Measurements from ENCODE around the gene PHACTR3. TPM values are rescaled to one million over a fixed set of nuclear protein-coding genes. Genes with fewer than 3 reads are reported as not detected.

Gene PHACTR3
- total RNA-seq, 1 donor from 2014 or later: 22.3 TPM

DNA sequence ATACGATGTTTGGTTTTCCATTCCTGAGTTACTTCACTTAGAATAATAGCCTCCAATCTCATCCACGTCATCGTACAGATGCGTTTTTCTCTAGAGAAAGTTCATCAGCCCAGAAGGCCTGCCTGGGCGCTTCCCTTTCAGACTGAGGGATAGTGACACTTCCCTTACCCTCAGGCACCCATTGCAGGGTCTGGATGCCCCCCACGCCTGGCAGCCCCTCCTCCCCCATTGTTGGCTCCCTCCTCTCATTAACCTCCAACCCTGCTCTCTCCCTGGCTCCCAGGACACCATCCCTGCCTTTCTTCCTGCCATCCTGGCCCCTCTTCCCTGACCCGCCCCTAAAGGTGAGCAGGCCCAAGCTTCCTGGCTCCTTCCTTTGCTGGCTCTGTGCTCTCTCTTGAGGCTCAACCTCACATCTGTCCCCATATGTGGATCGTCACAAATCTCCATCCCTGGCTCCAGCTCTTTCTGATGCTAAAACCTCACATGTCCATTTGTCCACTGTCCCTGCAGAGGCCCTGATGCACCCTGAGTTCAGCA is 183.9 kb downstream of the PHACTR3 start:
- peaks cover 65% of the 10 kb centered on the region for H3K4me1 Mint-ChIP-seq
- TF ChIP-seq CTCF (conservative IDR thresholded peaks at IDR 0.05): no peak
- H3K27me3 Mint-ChIP-seq (ENCODE audit: low read depth): no peaks in the 10 kb centered on the region
- H3K36me3 Mint-ChIP-seq (ENCODE audit: low read depth): peaks cover 6% of the 10 kb centered on the region
- peak overlapping the region; percentile 75 for H3K4me3 Mint-ChIP-seq
- H3K27ac Mint-ChIP-seq (ENCODE audit: unreplicated experiment): peak overlapping the region; percentile 93
- peaks cover 3% of the 10 kb centered on the region for H3K9me3 Mint-ChIP-seq
- DNase-seq (ENCODE audit: low read depth, low spot score): no peak

GRCh38 chr20:59788811-59789397 is 184.6 kb downstream of the PHACTR3 start:
- Mint-ChIP-seq H3K27me3 (ENCODE audit: low read depth) (no peaks in the 10 kb centered on the region), H3K27ac (ENCODE audit: unreplicated experiment) (peak overlapping the region; percentile 93), H3K9me3 (peaks cover 5% of the 10 kb centered on the region), H3K36me3 (ENCODE audit: low read depth) (peaks cover 8% of the 10 kb centered on the region), H3K4me1 (peaks cover 58% of the 10 kb centered on the region), H3K4me3 (peak overlapping the region; percentile 75)
- TF ChIP-seq CTCF (conservative IDR thresholded peaks at IDR 0.05): no peak
- DNase-seq (ENCODE audit: low read depth, low spot score): peak; percentile 34

DNA sequence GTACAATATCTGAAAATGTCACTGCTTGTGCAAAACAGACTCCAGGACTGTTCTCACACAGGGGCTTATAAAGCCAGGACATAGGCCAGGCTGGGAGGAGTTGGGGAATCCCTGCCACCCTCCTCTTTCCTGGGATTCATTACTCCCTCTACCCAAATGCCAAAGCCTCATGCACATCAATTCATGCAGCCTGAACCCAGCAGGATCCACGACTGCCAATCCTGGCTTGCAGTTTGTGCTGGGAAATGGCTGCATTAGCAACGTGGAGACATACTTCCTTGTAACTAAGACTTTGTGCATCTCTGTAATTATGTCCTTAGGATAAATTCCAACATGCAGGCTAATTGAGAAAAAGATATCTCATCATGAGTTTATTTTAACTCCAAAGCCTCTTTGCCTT is 185.3 kb downstream of the PHACTR3 start:
- Mint-ChIP-seq H3K9me3 (peaks cover 9% of the 10 kb centered on the region), H3K4me3 (peak overlapping the region; percentile 75), H3K36me3 (ENCODE audit: low read depth) (peaks cover 11% of the 10 kb centered on the region), H3K27me3 (ENCODE audit: low read depth) (no peaks in the 10 kb centered on the region), H3K4me1 (peaks cover 52% of the 10 kb centered on the region), H3K27ac (ENCODE audit: unreplicated experiment) (peak overlapping the region; percentile 87)
- DNase-seq (ENCODE audit: low read depth, low spot score): no peak
- TF ChIP-seq CTCF (conservative IDR thresholded peaks at IDR 0.05): no peak

- Mint-ChIP-seq H3K27me3 (ENCODE audit: low read depth) (no peaks in the 10 kb centered on the region), H3K4me1 (peaks cover 47% of the 10 kb centered on the region), H3K36me3 (ENCODE audit: low read depth) (peaks cover 15% of the 10 kb centered on the region), H3K4me3 (no peak overlapping the region), H3K9me3 (peaks cover 9% of the 10 kb centered on the region), H3K27ac (ENCODE audit: unreplicated experiment) (peak overlapping the region; percentile 29)
- DNase-seq (ENCODE audit: low read depth, low spot score): no peak
- no peak for TF ChIP-seq CTCF (conservative IDR thresholded peaks at IDR 0.05)
These were observed 186.0 kb downstream of the PHACTR3 start for GRCh38 chr20:59790346-59790745.

DNA sequence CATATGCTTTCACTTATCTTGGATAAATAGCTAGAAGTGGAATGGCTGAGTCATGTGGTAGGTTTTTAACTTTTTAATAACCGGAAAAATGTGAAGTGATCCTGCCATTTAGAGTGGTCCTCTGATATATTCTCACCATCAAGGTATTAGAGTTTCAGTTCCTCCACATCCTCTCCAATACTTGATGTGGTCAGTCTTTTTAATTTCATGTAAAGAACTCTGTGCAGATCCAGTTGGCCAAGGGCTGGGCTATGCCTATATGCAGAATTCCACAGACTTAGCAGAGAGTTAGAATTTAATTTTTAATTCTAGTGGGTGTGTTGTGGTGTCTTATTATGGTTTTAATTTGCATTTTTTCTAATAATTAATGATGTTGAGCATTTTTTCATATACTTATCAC is 188.0 kb downstream of the PHACTR3 start:
- Mint-ChIP-seq H3K4me1 (peaks cover 35% of the 10 kb centered on the region), H3K27me3 (ENCODE audit: low read depth) (no peaks in the 10 kb centered on the region), H3K9me3 (peaks cover 23% of the 10 kb centered on the region), H3K27ac (ENCODE audit: unreplicated experiment) (peak overlapping the region; percentile 72), H3K4me3 (no peak overlapping the region), H3K36me3 (ENCODE audit: low read depth) (peaks cover 31% of the 10 kb centered on the region)
- DNase-seq (ENCODE audit: low read depth, low spot score): no peak
- TF ChIP-seq CTCF (conservative IDR thresholded peaks at IDR 0.05): no peak
